HFFc6 (cell line): ENCODE results near the gene FHL3. TPM values are rescaled to one million over a fixed set of nuclear protein-coding genes. Genes with fewer than 3 reads are reported as not detected.

Source experiments
- DNase-seq: peaks from one replicate; pipeline ENCODE4 v3.0.0-alpha.2; 2018
- H3K27ac Mint-ChIP-seq: 2 replicates; pipeline ENCODE4 v1.8.0; 2020; ENCODE audit warnings: mild to moderate bottlenecking, mixed read lengths
- H3K27me3 Mint-ChIP-seq: 2 replicates; pipeline ENCODE4 v1.8.0; 2021; ENCODE audit warnings: mild to moderate bottlenecking, moderate library complexity, mixed read lengths; ENCODE audit not compliant: insufficient read depth
- H3K36me3 Mint-ChIP-seq: 2 replicates; pipeline ENCODE4 v1.8.0; 2021; ENCODE audit warnings: low read depth, mixed read lengths
- H3K4me1 Mint-ChIP-seq: 2 replicates; pipeline ENCODE4 v1.8.0; 2020; ENCODE audit warnings: low read depth, mixed read lengths
- H3K4me3 Mint-ChIP-seq: 2 replicates; pipeline ENCODE4 v1.8.0; 2020; ENCODE audit warnings: mild to moderate bottlenecking, moderate library complexity, mixed read lengths
- H3K9me3 Mint-ChIP-seq: 2 replicates; pipeline ENCODE4 v1.8.0; 2020; ENCODE audit warnings: mild to moderate bottlenecking, mixed read lengths
- total RNA-seq, 6 experiments: library from RNA; stranded (reverse); fragmentation: NEBNext Ultra II Directional; extraction: Animal tissue kit (Norgen Biotek cat#: 25700); gene quantifications; 2 replicates in 1 of 6; 3 replicates in 5 of 6; pipeline ENCODE4 v1.2.3, GENCODE V29; 2021
- TF ChIP-seq, protein P1 (sequence below): fragments of 200-600 bp; sonication (generic); IDR thresholded peaks from 2 replicates; pipeline ENCODE4 v1.5.0; 2021; ENCODE audit warnings: antibody characterized with exemption, mild to moderate bottlenecking

The FHL3 gene
- total RNA-seq, 6 experiments from 2014 or later, result 29.4 to 40.9 (median 33.2) TPM

DNA sequence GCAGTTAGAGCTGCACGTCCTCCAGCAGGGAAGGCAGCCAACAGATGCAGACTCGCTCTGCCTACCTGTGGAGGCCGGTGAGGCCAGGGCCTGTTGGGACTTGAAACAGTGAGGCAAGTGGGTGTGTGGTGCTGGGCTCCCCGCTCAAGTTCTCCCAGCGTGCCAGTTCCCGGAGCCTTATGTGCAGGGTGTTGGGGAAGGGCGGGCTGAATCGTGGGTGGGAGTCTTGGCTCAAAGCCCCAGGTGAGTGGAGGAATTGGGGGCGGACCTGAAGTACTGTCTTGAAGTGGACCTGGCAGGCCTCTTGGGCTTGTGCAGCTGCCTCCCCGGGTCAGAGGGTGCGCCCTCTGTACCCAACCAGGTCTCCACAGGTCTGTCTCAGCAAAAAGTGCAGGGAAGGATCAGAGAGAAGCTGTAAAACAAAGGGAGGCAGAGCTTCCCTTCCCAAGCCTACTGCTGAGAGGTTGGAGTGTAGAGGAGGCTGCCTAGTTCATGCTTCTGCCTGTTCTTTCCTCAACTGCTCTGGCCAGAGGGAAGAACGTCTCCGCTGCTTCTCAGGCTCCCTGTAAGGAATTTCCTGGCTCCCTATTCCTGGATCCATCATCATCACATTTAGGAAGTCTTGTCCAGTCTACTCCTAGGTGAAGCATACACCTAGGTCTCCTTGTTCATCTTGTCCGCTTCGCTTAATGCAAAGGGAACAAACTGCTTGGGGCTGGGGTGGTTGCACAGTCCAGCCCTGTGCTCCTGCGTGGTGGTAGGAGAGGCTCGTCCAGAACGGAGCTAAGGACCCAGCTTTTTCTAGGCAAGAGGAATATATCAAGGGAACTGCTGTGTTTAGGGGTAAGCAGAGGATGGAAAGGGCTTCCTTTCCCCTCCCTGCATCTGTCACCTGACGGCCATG lies 22.1 kb upstream of the FHL3 start:
- H3K4me1 Mint-ChIP-seq, result peaks cover 42% of the 10 kb centered on the region
- no peak for DNase-seq
- peaks cover 5% of the 10 kb centered on the region; the same call in 1 of the 2 replicates for H3K36me3 Mint-ChIP-seq
- no peak overlapping the region for H3K4me3 Mint-ChIP-seq
- peak overlapping the region; percentile 16; the same call in 1 of the 2 replicates for H3K27ac Mint-ChIP-seq
- no peaks in the 10 kb centered on the region for H3K9me3 Mint-ChIP-seq
- H3K27me3 Mint-ChIP-seq, result peaks cover 3% of the 10 kb centered on the region; the same call in 1 of the 2 replicates
- TF ChIP-seq, protein P1, sequence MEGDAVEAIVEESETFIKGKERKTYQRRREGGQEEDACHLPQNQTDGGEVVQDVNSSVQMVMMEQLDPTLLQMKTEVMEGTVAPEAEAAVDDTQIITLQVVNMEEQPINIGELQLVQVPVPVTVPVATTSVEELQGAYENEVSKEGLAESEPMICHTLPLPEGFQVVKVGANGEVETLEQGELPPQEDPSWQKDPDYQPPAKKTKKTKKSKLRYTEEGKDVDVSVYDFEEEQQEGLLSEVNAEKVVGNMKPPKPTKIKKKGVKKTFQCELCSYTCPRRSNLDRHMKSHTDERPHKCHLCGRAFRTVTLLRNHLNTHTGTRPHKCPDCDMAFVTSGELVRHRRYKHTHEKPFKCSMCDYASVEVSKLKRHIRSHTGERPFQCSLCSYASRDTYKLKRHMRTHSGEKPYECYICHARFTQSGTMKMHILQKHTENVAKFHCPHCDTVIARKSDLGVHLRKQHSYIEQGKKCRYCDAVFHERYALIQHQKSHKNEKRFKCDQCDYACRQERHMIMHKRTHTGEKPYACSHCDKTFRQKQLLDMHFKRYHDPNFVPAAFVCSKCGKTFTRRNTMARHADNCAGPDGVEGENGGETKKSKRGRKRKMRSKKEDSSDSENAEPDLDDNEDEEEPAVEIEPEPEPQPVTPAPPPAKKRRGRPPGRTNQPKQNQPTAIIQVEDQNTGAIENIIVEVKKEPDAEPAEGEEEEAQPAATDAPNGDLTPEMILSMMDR, result no peak

DNA sequence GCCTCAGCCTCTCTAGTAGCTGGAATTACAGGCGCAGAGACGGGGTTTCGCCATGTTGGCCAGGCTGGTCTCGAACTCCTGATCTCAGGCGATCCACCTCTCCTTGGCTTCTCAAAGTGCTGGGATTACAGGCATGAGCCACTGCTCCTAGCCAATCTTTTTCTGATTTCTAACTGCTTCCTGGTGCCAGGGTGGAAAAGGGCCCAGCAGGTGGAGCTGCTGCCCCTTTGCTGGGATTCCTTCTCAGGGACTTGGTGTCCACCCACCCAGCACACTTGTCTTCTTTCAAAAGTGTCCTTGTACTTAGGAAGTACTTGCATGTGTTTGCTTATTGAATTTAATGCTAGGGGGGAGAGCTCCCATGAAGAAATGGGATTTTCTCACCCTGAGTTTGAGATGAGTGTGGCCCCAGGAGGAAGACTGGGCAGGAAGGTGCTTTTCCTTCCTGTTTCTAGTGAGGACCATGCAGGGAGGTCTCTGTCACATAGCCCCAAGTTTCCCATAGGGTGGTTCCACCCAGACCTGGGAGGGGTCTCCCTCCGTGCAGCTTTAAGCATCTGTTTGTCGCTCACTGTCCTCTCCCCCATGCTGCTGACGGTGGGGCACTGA lies 21.4 kb upstream of the FHL3 start:
- Mint-ChIP-seq H3K4me3 (no peak overlapping the region), H3K27me3 (peaks cover 3% of the 10 kb centered on the region; the same call in 1 of the 2 replicates), H3K36me3 (peaks cover 7% of the 10 kb centered on the region; the same call in 1 of the 2 replicates), H3K9me3 (no peaks in the 10 kb centered on the region), H3K4me1 (peaks cover 42% of the 10 kb centered on the region), H3K27ac (no peak overlapping the region)
- TF ChIP-seq, protein P1, result peak; percentile 86
- DNase-seq, result peak; percentile 52

DNA sequence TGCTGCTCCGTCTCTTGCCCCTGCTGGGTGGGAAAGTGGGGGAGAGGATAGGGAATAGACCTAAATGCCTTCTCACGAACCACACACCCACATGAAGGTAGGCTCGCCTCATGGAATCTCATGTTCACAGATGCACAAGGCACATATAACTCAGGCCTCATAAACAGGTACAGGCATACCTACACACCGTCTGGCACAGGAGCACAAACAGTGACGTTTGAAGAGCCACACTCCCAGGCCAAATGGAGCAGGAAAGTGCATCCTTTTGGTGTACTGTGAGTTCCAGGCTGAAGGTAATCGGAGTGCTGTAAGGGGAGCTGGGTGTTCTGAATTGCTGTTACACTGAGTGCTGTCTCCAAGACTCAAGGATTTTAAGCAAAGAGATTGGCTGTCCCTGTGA lies 20.4 kb upstream of the FHL3 start:
- TF ChIP-seq, protein P1, result no peak
- no peak overlapping the region for H3K27ac Mint-ChIP-seq
- DNase-seq, result no peak
- H3K36me3 Mint-ChIP-seq, result peaks cover 7% of the 10 kb centered on the region; the same call in 1 of the 2 replicates
- no peak overlapping the region for H3K4me3 Mint-ChIP-seq
- peaks cover 41% of the 10 kb centered on the region for H3K4me1 Mint-ChIP-seq
- no peaks in the 10 kb centered on the region for H3K9me3 Mint-ChIP-seq
- H3K27me3 Mint-ChIP-seq, result peaks cover 3% of the 10 kb centered on the region; the same call in 1 of the 2 replicates

DNA sequence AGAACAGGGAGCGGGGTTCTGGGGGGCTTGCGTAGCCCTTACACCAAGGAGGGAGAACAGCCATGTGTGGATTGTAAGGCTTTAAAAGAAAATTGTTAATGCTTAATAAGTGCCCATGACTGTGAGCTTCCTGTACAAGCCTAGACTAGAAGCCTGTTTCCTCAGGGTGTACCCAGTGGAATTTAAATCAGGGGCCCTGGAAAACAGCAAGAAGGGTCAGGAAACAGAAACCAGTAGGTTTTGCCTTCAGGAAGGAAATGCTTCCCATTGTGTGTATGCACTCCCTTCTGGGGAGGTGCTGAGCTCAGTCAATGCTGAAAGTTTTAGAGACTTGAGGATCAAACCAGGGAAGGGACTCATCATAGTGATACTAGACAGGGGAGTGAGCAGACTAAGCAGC lies 19.9 kb upstream of the FHL3 start:
- TF ChIP-seq, protein P1, result no peak
- DNase-seq, result no peak
- H3K4me1 Mint-ChIP-seq, result peaks cover 36% of the 10 kb centered on the region
- H3K27me3 Mint-ChIP-seq, result peaks cover 3% of the 10 kb centered on the region; the same call in 1 of the 2 replicates
- no peak overlapping the region for H3K4me3 Mint-ChIP-seq
- H3K36me3 Mint-ChIP-seq, result peaks cover 11% of the 10 kb centered on the region
- no peak overlapping the region for H3K27ac Mint-ChIP-seq
- no peaks in the 10 kb centered on the region for H3K9me3 Mint-ChIP-seq

DNA sequence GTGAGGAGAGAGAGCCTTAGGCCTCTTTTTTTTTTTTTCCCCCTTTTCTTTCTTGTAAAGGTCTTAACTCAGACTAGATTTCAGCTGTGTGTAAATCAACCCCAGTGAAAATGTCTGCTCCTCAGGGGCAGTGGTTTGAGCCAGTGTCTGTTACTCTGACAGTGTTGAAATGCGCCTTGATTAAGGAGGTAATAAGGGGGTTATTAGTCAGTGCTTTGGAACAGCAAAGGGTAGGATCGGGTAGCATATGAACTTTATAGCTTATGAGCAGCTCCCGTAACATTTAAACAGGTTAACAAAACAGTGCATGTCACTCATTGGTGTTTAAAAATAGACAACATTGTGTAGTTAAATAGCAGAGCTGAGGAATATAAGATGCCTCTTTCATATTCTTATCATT lies 17.5 kb upstream of the FHL3 start:
- TF ChIP-seq, protein P1, result no peak
- H3K36me3 Mint-ChIP-seq, result peaks cover 21% of the 10 kb centered on the region
- H3K27ac Mint-ChIP-seq, result no peak overlapping the region; the same call in 1 of the 2 replicates
- H3K9me3 Mint-ChIP-seq, result no peaks in the 10 kb centered on the region
- peaks cover 1% of the 10 kb centered on the region; the same call in 1 of the 2 replicates for H3K27me3 Mint-ChIP-seq
- no peak overlapping the region for H3K4me3 Mint-ChIP-seq
- peaks cover 12% of the 10 kb centered on the region for H3K4me1 Mint-ChIP-seq
- DNase-seq, result no peak
